HG03457 (cell line): Measurements from ENCODE around the gene ARID3A.
"Not testable (repeated sequence)": the region's sequence is repeated elsewhere in the genome, so short reads cannot be mapped to it uniquely, and the experiment has no call there.

Experiments used
- ATAC-seq: cut with Tn5 transposase; IDR thresholded peaks from one replicate; pipeline ENCODE4 v1.9.1; 2021; ENCODE audit warnings: moderate number of reproducible peaks; ENCODE audit not compliant: unreplicated experiment

The ARID3A gene

DNA sequence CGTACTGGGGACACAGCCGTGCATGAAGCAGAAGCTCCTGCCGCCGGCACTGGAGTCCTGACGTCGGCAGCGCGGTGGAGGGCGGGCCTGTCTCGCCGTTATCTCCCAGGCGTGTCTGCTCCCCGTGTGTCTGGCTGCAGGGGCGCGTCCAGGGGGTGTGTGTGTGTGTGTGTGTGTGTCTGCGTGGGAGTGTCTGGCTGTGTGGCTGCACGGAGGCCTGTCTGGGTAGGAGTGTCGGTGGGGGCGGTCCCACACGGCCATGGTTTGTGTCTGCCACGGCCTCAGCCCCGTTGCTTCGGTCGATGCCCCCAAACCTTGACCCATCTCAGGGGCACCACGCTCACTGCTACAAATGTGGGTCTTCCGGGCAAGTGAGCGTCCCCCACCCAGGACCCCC, 18.3 kb downstream of the ARID3A start:
- no peak for ATAC-seq

DNA sequence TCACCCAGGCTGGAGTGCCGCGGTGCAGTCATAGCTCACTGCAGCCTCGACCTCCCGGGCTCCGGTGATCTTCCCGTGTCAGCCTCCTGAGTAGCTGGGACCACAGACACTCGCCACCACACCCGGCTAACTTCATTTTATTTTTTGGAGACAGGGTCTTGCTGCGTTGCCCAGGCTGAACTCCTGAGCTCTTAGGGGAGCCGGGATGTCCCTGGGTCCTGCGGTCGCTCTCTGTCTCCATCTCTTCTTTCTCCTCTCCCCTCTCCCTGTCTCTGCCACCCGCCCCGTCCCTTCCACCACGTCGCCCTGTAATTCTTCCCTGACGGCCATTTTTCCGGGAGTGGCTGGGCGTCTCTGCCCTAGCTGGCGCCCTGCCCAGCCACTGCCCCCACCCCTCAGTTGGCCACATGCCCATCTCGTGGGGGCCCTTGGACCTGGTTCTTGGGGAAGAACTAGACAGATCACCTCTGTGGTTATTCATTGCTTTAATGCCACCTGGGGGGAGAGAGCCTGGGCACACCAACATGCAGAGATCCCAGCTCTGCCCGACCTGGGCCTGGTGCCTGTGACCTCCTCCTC, 18.9 kb downstream of the ARID3A start:
- ATAC-seq = no peak

DNA sequence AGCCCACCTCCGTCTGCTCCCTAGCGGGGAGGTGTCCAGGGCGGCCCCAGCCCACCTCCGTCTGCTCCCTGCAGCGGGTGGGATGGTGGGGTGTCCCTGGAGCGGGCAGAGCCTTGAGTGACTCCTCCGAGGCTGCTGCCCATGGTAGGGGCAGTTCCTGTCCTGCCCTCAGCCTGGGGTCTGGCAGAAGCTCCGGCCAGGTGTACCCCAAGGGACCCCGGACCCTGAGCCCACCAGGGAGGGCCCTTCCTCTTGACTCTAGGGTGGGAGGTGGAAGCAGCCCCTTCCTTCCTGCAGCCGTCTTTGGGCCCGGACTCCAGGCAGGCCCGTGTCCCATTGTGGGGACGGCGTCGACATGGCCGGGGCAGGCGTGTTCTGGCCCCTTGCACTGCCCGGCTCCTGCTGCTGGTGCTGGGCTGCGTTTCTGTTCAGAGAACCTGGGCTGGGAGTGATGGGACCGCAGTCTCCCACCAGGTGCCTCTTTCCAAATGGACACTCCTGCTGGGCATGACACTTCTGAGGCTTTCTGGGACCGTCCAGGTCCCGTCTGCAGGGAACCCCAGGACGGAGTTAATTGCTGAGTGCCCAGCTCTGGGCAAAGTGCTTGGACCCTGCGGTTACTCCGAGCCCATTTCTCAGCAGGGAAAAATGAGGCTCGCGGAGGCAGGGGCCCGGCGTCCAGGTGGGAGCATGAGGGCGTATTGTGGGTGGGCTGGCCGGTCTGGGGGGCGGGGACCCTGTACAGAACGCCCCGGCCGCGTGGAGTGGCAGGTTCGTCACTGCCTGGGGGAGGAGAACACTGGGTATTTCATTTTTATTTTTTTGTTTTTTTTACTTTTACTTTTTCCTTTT, 19.8 kb downstream of the ARID3A start:
- ATAC-seq = no peak

DNA sequence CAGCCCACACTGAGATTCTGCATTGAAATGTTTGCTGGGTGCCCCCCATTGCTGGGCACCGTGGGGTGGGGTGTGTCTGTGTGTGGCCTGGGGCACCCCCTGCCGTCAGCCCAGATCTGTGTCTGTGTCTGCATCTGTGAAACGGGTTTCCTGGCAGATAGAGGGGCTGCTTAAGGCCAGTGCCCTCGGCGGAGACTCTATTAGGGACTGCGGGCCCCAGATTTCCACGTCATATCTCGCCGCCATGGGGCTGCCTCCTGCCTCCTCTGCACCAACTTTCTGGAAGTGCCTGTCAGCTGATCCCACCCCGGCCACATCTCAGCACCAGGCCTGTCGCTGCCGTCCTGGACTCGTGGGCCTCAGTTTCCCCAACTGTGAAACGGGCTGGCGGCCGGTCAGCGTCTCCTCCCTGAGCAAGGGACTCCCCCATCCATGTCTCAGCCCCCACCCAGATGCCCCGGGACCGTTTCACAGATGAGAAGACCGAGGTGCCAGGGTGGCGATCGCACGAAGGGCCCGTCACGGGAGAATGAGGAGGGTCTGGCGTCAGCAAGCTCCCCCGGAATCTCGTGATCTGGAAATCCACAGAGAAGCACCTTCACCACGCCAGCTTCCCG, 21.4 kb downstream of the ARID3A start:
- peak; percentile 11 for ATAC-seq

DNA sequence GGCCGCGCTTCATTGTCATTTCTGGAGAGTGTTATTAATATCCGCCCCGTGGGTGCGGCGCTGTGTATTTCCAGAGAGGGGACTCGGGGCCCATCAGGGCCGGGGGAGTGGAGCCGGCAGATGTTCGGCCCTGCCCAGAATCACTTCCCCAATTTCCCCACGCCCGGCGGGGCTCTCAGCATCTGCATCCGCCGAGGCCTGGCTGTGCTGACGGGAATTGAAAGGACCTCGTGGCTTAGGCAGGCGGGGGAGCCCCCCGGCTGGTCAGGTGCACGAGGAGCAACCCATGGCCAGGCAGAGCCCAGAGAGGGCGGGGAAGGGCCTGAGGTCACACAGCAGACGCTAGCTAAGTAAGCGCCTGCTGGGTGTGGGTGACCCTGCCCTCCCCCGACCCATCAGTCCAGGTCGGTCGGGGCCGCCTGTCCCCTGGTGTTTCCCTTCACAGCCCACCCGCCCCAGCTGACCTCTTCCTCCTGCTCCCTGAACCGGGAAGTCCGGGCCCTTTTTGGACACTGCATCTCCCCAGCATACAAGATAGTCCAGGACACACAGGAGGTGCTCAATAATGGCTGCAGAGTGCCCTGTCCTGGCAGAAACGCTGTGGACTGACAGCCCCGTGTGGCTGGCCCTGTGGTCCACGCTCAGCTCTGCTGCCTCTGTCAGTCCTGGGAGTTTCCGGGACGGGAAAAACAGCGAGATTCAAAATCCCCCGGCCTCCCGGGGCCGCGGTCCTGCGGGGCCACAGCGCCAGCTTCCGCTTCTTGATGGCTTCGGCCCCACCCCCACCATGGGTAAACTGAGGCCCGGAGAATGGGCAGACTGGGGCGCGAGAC, 22.1 kb downstream of the ARID3A start:
- peak; percentile 56 for ATAC-seq

DNA sequence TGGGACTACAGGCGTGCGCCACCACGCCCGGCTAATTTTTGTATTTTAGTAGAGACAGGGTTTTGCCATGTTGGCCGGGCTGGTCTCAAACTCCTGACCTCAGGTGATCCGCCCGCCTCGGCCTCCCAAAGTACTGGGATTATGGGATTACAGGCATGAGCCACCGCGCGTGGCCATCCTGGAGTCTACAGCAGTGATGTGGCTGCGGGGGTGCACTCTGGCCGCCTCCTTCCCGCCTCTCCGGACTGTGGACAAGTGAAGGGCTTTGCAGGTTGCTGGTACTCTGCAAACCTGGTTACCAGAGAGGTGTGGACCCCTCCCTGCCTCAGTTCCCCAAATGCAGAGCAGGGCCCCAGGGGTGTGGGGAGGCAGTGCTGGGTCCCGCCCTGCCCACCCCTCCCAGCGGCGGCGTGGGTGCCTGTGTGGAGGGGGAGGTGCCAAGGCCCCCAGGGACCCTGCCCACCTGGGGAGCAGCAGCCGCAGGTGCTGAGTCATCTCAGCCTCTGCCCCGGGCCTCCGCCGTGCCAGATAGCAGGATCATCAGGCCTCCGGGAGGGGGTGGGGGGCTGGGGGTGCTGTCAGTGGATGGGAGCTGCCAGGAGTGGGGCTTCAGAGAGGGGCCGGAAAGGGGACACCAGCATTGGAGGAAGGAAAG, 23.1 kb downstream of the ARID3A start:
- ATAC-seq = no peak

DNA sequence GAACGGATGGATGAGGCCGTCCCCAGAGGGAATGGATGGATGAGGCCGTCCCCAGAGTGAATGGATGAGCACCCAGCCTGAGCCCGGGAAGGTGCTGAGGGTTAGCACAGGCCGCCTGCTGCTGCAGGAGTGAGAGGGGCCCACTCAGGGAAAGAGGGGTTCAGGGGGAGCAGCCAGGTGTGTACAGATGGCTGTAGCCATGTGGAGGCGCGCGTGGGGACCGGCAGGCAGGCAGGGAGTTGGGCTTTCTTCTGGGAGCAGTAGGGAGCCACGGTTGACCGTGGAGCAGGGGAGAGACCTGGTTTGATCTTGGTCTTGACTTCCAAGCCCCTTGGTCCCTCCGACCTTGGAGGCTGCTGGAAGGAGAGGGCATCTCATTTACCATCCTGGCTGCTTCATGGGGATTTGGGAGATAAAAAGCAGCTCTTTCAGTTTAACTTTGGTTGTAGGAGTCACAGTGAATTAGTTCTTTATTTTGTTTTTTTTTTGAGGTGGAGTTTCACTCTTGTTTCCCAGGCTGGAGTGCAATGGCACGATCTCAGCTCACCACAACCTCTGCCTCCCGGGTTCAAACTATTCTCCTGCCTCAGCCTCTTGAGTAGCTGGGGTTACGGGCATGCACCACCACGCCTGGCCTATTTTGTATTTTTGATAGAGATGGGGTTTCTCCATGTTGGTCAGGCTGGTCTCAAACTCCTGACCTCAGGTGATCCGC, 24.7 kb downstream of the ARID3A start:
- no peak for ATAC-seq

DNA sequence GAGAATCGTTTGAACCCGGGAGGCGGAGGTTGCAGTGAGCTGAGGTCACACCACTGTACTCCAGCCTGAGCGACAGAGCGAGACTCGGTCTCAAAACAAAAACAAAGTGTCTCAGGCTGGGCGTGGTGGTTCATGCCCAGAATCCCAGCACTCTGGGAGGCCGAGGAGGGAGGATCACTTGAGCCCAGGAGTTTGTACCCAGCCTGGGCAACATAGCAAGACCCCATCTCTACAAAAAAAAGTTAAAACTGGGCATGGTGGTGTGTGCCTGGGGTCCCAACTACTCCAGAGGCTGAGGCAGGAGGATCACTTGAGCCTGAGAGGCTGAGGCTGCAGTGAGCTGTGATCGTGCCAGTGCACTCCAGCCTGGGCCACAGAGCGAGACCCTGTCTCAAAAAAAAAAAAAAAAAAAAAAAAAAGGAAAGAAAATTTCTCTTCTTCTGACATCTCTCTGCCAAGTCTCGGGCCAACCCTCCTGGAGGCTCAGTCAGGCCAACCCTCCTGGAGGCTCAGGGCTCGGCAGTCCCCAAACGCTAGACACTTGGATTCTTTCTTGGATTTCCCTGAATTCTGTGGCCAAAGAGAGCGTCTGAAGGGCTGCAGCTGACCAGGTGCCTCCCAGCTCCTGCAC, 26.3 kb downstream of the ARID3A start:
- no peak for ATAC-seq

DNA sequence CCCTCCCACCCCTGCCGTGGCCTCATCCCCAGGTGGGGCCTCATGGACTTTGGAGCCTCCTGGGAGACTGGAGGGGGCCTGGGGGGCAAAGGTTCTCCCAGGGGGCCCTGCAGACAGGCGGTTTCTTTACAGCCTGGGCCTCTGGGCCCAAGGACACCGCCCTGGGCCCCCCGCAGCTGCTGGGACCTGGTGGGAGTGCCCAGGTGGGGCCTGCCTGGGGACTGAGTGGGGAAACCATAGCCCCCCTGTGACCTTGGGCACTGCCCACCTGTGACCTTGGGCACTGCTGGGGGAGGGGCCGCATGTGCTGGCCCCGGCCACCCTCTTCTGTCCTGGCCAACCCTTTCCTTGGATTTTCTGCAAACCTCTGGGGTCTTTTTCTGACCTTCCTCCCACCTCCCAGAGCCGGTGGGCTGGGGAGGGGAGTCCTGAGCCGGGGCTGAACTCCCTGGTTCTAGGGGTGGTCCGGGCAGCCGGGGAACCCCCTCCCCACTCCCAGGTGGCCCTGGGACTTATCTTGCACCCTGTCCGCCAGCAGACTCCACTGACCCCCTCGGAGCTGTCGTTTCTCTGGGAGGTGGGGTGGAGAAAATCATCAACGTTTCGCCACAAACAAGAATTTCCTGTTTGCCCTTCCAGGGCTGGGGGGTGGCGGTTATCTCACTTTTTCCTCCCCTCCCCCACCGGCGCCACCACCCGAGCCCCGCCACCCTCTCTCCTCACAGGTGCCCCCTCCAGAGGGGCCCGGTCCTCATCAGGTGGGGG, 27.0 kb downstream of the ARID3A start:
- ATAC-seq = no peak

DNA sequence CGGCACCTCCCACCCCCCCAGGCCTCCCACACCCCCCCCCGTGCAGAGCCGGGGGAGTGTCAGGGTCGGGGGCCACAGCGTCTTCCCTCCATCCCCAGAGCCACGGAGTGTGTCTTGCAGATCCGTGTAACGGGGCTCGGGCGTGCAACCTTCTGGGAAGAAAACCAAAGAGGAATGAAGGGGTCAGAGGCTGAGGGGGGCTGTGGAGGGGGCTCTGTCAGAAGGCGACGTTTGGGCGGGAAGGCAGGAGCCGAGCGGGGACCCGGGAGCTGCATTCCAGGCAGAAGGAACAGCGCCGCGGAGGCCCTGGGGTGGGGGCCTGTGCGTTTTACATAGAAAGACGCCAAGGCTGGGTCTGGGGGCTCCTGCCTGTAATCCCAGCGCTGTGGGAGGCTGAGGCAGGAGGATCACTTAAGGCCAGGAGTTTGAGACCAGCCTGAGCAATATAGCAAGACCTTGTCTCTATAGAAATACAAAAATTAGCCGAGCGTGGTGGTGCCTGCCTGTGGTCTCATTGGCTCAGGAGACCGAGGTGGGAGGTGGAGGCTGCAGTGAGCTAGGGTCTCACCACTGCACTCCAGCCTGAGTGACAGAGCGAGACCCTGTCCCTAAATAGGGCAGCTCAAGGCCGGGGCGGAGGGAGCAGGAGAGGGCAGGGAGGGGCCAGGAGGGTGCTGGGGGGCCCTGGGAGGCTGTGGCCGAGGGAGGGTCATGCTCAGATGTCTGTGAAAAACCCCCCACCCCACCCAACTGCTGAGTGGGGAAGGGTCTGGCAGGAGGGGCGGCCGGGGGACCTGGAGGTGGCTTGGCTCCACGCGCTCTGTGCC, 27.8 kb downstream of the ARID3A start:
- ATAC-seq = no peak

DNA sequence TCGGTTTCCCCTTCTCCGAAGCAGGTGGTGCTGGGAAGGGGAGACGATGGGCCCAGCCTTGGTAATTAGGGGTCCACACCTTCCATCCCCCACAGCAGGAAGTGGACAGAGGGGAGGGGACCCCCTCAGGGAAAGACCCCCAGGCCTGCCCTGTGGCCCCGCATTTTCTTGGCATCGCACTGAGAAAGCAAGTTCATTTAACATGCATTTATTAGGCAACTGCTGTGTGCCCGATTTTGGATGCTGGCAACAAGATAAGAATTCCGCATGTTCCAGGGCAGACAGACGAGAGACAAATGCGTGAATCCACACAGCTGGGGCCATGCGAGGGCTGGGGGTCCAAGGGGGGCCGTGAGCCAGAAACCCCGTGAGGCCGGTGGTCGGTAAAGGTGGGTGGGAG, 28.4 kb downstream of the ARID3A start:
- no peak for ATAC-seq

DNA sequence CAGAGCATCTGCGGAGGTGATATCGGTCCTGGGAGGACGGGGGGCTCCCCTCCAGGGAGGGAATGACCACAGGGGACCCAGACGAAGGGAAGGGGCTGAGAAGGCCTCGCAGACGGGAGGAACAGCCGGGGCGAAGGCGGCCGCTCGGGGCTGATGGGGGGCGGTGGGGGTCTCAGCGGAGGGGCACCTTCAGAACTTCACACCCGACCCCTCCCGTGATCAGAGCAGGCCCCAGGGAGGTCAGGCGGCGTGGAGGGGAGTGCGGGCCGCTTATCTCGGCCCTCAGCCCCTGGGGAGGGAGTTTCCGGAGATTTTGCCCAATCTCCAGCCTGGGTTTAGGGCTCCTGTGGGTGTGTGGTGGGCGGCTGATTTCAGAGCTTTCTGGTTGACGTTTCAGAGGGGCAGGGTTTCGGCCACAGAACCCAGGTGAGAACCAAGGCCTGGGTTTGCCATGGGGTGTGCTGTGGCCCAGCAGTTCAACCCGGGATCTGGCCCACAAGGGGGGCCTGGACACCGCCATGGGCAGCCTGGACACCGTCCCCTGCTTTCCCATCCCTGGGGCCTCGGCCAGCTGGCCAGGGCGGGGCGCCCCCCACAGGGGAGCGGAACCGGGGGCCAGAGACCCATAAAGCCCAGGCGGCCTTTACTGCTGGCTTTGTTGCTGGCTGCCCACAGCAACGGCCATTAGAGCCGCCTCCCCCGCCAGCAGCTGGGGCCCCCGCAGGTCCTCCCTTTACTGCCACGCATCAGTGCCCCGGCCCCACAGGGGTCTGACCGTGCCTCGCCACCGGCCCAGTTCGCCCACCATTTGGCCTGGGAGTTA, 29.0 kb downstream of the ARID3A start:
- no peak for ATAC-seq

DNA sequence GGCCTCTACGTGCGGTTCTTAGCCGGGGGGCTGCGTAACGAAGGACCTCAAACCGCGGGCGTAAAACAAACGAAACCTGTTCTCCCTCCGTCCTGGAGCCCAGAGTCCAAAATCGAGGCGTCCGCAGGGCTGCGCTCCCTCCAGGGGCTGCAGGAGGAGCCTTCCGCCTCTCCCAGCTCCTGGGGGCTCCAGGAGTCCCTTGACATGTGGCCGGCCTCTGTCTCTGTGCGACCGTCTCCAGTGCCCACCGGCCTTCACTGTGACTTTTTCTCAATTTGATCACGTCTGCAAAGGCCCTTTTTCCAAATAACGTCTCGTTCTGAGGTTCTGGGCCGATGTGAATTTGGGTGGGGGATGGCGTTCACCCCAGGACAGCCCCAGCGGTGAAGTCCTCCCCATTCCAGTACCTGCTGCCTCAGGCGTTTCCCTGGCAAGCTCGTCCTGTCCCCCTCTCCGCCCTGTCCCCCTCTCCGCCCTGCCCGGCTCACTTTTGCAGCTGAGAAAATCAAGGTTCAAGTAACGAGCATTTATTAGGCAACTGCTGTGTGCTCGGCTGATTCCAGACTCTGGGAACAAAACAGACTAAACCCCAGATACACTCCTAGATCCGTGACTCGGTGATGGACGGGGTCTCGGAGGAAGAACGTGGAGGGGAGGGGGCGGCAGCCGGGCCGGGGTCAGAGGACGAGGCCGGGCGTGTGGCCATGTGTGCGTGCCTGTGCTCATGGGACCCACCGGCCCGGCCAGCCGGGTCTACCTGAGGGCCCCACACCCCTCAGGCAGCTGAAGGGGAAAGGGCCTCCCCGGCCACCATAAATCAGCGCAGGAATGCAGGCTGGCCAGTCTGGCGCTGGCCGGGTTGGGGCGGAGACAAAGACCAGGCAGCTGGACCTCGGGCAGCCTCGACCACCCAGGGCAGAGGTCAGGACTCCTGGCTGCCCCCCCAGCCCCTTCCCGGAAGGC, 30.2 kb downstream of the ARID3A start:
- ATAC-seq = no peak

DNA sequence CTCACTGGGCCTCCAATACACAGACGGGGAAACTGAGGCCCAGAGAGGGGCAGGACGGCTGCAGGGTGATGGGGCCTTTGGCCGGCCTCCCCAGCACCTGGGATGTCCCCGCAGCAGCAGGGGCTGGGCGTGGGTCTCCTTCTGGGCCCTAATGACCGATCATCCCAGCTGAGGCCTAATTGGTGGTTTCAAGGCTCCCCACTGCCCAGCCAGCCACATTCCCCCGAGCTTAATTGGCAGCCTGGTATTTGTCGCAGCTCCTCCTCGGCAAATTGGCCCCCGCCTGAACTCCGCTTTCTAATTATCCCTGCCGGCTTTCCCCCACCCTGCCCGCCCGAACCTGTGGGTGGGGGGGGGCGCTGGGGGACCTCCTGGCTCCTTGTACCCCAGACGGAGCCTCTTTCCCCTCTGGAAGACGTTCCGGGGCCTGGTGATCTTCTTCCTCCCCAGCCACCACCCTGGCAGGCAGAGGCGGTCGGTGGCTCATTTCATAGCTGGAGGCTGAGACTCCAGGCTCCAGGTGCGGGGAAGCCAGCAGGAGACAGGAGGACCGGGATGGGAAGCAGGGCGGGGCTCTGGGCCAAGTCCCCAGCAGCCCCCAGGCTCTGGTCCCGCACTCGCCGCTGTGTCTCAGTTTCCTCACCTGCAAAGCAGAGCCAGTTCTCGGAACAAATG, 31.1 kb downstream of the ARID3A start:
- no peak for ATAC-seq

DNA sequence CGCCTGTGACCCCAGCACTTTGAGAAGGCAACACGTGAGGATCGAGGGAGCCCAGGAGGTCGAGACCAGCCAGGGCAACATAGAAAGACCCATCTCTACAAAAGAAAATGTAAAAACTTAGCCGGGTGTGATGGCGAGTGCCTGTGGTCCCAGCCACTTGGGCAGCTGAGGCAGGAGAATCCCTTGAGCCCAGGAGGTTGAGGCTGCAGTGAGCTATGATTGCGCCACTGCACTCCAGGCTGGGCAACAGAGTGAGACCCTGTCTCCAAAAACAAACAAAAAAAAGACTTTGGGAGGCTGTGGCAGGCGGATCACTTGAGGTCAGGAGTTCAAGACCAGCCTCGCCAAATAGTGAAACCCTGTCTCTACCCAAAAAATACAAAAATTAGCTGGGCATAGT, 31.7 kb downstream of the ARID3A start:
- not testable (repeated sequence) for ATAC-seq
